WTC11 (cell line): ENCODE data around the gene PHKA2. TPM values are rescaled to one million over a fixed set of nuclear protein-coding genes. Genes with fewer than 3 reads are reported as not detected.

Experiments
- ATAC-seq: fragments of 200-7000 bp; cut with Tn5 transposase; 2 replicates; pipeline ENCODE4 v1.10.0; 2021; ENCODE audit warnings: mild to moderate bottlenecking, moderate library complexity
- CTCF ChIA-PET: fragments of 300-600 bp; sonication (Branson Sonifier 250); formaldehyde crosslinking; loops from one replicate; lab custom pipeline; 2021; ENCODE audit warnings: antibody characterized with exemption; lab: Charles Lee
- POLR2A ChIA-PET: fragments of 350-600 bp; sonication (Branson Sonifier 250); formaldehyde crosslinking; loops from one replicate; lab custom pipeline; 2021; ENCODE audit warnings: antibody characterized with exemption; lab: Charles Lee
- DNase-seq: peaks from one replicate; pipeline ENCODE4 v3.0.0; 2021; ENCODE audit warnings: low spot score
- H3K27ac Mint-ChIP-seq: 2 replicates; pipeline ENCODE4 v1.8.0; 2021; ENCODE audit warnings: mixed read lengths
- H3K27me3 Mint-ChIP-seq: 2 replicates; pipeline ENCODE4 v1.8.0; 2021; ENCODE audit warnings: low read depth, mild to moderate bottlenecking, moderate library complexity, mixed read lengths
- H3K36me3 Mint-ChIP-seq: 2 replicates; pipeline ENCODE4 v1.8.0; 2021; ENCODE audit warnings: mixed read lengths
- H3K4me1 Mint-ChIP-seq: 2 replicates; pipeline ENCODE4 v1.8.0; 2022; ENCODE audit warnings: mixed read lengths
- H3K4me3 Mint-ChIP-seq: 2 replicates; pipeline ENCODE4 v1.8.0; 2021; ENCODE audit warnings: mild to moderate bottlenecking, moderate library complexity, mixed read lengths
- H3K9me3 Mint-ChIP-seq: 2 replicates; pipeline ENCODE4 v1.8.0; 2021; ENCODE audit warnings: mixed read lengths
- ELF4 ChIP-seq: sonication (generic); formaldehyde crosslinking; IDR thresholded peaks from 2 replicates; pipeline ENCODE4 v1.8.1; 2022; ENCODE audit warnings: low read depth, mild to moderate bottlenecking, moderate library complexity, missing genetic modification reagents
- FOXJ3 ChIP-seq: sonication (generic); formaldehyde crosslinking; IDR thresholded peaks from 2 replicates; pipeline ENCODE4 v1.9.0; 2021; ENCODE audit warnings: missing genetic modification reagents, mild to moderate bottlenecking, borderline replicate concordance
- FOXK1 ChIP-seq: sonication (generic); formaldehyde crosslinking; IDR thresholded peaks from 2 replicates; pipeline ENCODE4 v1.8.0; 2022; ENCODE audit warnings: mild to moderate bottlenecking, moderate library complexity, missing genetic modification reagents
- FOXP1 ChIP-seq: sonication (generic); formaldehyde crosslinking; IDR thresholded peaks from 2 replicates; pipeline ENCODE4 v1.8.0; 2022; ENCODE audit warnings: missing genetic modification reagents, mild to moderate bottlenecking, moderate library complexity, borderline replicate concordance
- GABPB1 ChIP-seq: sonication (generic); formaldehyde crosslinking; IDR thresholded peaks from 2 replicates; pipeline ENCODE4 v1.8.1; 2023; ENCODE audit warnings: mild to moderate bottlenecking, missing genetic modification reagents
- GRHL2 ChIP-seq: fragments of 250-450 bp; sonication (Bioruptor Pico); IDR thresholded peaks from 2 replicates; pipeline ENCODE4 v1.8.0; 2022; ENCODE audit warnings: mild to moderate bottlenecking, moderate library complexity; ENCODE audit not compliant: insufficient replicate concordance, severe bottlenecking
- HMGXB4 ChIP-seq: sonication (generic); formaldehyde crosslinking; IDR thresholded peaks from 2 replicates; pipeline ENCODE4 v1.8.1; 2023; ENCODE audit warnings: mild to moderate bottlenecking, moderate library complexity, missing genetic modification reagents
- NFATC4 ChIP-seq: fragments of 250-450 bp; sonication (Bioruptor Pico); IDR thresholded peaks from 2 replicates; pipeline ENCODE4 v1.9.0; 2021; ENCODE audit warnings: mild to moderate bottlenecking
- NFYB ChIP-seq: sonication (generic); formaldehyde crosslinking; conservative IDR thresholded peaks from 2 replicates; pipeline ENCODE4 v1.8.0; 2022; ENCODE audit warnings: low read depth, missing genetic modification reagents
- PRDM15 ChIP-seq: sonication (generic); formaldehyde crosslinking; IDR thresholded peaks from 2 replicates; pipeline ENCODE4 v1.8.0; 2022; ENCODE audit warnings: missing genetic modification reagents
- STAT6 ChIP-seq: sonication (generic); formaldehyde crosslinking; conservative IDR thresholded peaks from 2 replicates; pipeline ENCODE4 v1.8.1; 2023; ENCODE audit warnings: mild to moderate bottlenecking, low read depth, missing genetic modification reagents, moderate library complexity
- USF1 ChIP-seq: sonication (generic); formaldehyde crosslinking; IDR thresholded peaks from 2 replicates; pipeline ENCODE4 v1.8.0; 2022; ENCODE audit warnings: mild to moderate bottlenecking, missing genetic modification reagents
- ZBTB21 ChIP-seq: sonication (generic); formaldehyde crosslinking; IDR thresholded peaks from 2 replicates; pipeline ENCODE4 v1.8.1; 2023; ENCODE audit warnings: mild to moderate bottlenecking, missing genetic modification reagents, borderline replicate concordance
- ZNF138 ChIP-seq: sonication (generic); formaldehyde crosslinking; conservative IDR thresholded peaks from 2 replicates; pipeline ENCODE4 v1.8.1; 2022; ENCODE audit warnings: mild to moderate bottlenecking, moderate library complexity, missing genetic modification reagents
- ZNF219 ChIP-seq: sonication (generic); formaldehyde crosslinking; IDR thresholded peaks from 2 replicates; pipeline ENCODE4 v1.8.0; 2023; ENCODE audit warnings: missing genetic modification reagents, mild to moderate bottlenecking, borderline replicate concordance
- ZNF263 ChIP-seq: sonication (generic); formaldehyde crosslinking; IDR thresholded peaks from 2 replicates; pipeline ENCODE4 v1.8.1; 2022; ENCODE audit warnings: low read depth, mild to moderate bottlenecking, moderate library complexity, missing genetic modification reagents
- ZNF281 ChIP-seq: sonication (generic); formaldehyde crosslinking; IDR thresholded peaks from 2 replicates; pipeline ENCODE4 v1.8.0; 2023; ENCODE audit warnings: mild to moderate bottlenecking, missing genetic modification reagents
- ZNF396 ChIP-seq: fragments of 250-450 bp; sonication (Bioruptor Pico); IDR thresholded peaks from 2 replicates; pipeline ENCODE4 v1.8.0; 2021; ENCODE audit warnings: mild to moderate bottlenecking, moderate library complexity, borderline replicate concordance
- ZNF425 ChIP-seq: fragments of 250-450 bp; sonication (Bioruptor Pico); conservative IDR thresholded peaks from 2 replicates; pipeline ENCODE4 v1.9.0; 2021; ENCODE audit warnings: mild to moderate bottlenecking
- total RNA-seq: library from RNA; stranded (reverse); gene quantifications from 3 replicates; pipeline ENCODE4 v1.2.3, GENCODE V29; 2021

Gene PHKA2
- total RNA-seq, 1 experiment from 2014 or later = 23.8 TPM

GRCh38 chrX:19007868-19008267 is 24.0 kb upstream of the PHKA2 start:
- Mint-ChIP-seq H3K36me3 (no peaks in the 10 kb centered on the region; the same call in 1 of the 2 replicates), H3K27me3 (no peaks in the 10 kb centered on the region), H3K9me3 (no peaks in the 10 kb centered on the region), H3K4me1 (no peaks in the 10 kb centered on the region), H3K4me3 (no peak overlapping the region), H3K27ac (no peak overlapping the region)
- ChIA-PET POLR2A (no interaction called here), CTCF (interaction anchor here (1.1 to 1.4 kb wide), 2 partner anchors 9 to 76 kb away, joined by 4 to 6 read pairs; no protein-coding TSS in a partner anchor)
- no peak for DNase-seq
- no peak for ATAC-seq
- TF ChIP-seq HMGXB4 (no peak), ZNF281 (no peak), PRDM15 (no peak), FOXK1 (CRISPR knock-in tag) (no peak), FOXP1 (CRISPR knock-in tag) (no peak), USF1 (CRISPR knock-in tag) (no peak), ZBTB21 (CRISPR knock-in tag) (no peak), ZNF219 (CRISPR knock-in tag) (no peak), GRHL2 (CRISPR knock-in tag) (no peak), ELF4 (no peak), NFATC4 (no peak), NFYB (CRISPR knock-in tag) (no peak), ZNF263 (no peak), ZNF396 (CRISPR knock-in tag) (no peak)

GRCh38 chrX:19007011-19007410 is 23.1 kb upstream of the PHKA2 start:
- Mint-ChIP-seq H3K4me3 (no peak overlapping the region), H3K27ac (no peak overlapping the region), H3K4me1 (no peaks in the 10 kb centered on the region), H3K36me3 (no peaks in the 10 kb centered on the region; the same call in 1 of the 2 replicates), H3K9me3 (no peaks in the 10 kb centered on the region), H3K27me3 (no peaks in the 10 kb centered on the region)
- no peak for DNase-seq
- POLR2A ChIA-PET = no interaction called here
- no peak for TF ChIP-seq STAT6 (CRISPR knock-in tag)
- TF ChIP-seq GABPB1 (CRISPR knock-in tag) = no peak
- no peak for TF ChIP-seq FOXJ3
- TF ChIP-seq GRHL2 (CRISPR knock-in tag) = no peak
- TF ChIP-seq NFATC4 = no peak
- TF ChIP-seq ZNF138 (CRISPR knock-in tag) = no peak
- TF ChIP-seq ZNF425 (CRISPR knock-in tag) = no peak
- CTCF ChIA-PET = interaction anchor here (0.7 to 1.4 kb wide), 4 partner anchors 10 to 382 kb away, joined by 4 to 6 read pairs (median 4); no protein-coding TSS in a partner anchor
- no peak for ATAC-seq
